ENCODE data around the gene PAFAH2.

GRCh38 chr1:26016258-26016952 lies 18.5 kb upstream of the PAFAH2 start:
- TF ChIP-seq CTCF (IDR thresholded peaks at IDR 0.05) (no peak), POLR2A (IDR thresholded peaks at IDR 0.05) (no peak)
